GM13976 (cell line): Measurements from ENCODE around the gene CENPV.

Experiments
- DNase-seq: peaks from one replicate; pipeline ENCODE4 v3.0.0; 2012; ENCODE audit warnings: low spot score
- CTCF ChIP-seq: IDR thresholded peaks from 2 replicates; pipeline ENCODE4 v1.5.1; 2012; ENCODE audit warnings: borderline replicate concordance, mild to moderate bottlenecking; ENCODE audit not compliant: insufficient read depth; ENCODE audit errors: extremely low read depth, missing control alignments, control extremely low read depth
- in situ Hi-C: fragments of 300-500 bp; cut with MboI; formaldehyde crosslinking; loops from one replicate; pipeline ENCODE4 v1.12.0; 2022; ENCODE audit warnings: low sequenced_read_pairs, mixed read lengths, inconsistent platforms; ENCODE audit not compliant: unreplicated experiment

CENPV gene

DNA sequence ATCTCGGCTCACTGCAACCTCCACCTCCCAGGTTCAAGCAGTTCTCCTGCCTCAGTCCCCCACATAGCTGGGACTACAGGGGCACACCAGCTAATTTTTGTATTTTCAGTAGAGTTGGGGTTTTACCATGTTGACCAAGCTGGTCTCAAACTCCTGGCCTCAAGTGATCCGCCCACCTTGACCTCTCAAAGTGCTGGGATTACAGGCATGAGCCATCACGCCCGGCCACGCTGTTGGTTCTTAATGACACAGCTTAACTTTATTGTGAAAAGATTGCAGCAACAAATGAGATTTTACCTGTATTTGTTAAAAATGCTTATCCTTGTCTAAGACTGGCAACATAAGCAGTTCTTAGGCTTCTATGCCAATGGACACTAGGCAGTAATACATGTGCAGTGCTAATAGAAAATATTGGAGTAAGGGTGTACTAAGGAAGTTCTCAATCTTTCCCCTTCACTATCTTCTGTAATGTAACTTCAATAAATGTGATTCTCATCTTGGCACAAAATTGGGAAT lies 30.6 kb upstream of the CENPV start:
- no peak for TF ChIP-seq CTCF
- in situ Hi-C loops = no loop called here

GRCh38 chr17:16383216-16383615 lies 29.9 kb upstream of the CENPV start:
- no peak for TF ChIP-seq CTCF
- in situ Hi-C loops = no loop called here
- no peak for DNase-seq

More for the DNA sequence above, 30.6 kb upstream of the CENPV start:
- DNase-seq = no peak

DNA sequence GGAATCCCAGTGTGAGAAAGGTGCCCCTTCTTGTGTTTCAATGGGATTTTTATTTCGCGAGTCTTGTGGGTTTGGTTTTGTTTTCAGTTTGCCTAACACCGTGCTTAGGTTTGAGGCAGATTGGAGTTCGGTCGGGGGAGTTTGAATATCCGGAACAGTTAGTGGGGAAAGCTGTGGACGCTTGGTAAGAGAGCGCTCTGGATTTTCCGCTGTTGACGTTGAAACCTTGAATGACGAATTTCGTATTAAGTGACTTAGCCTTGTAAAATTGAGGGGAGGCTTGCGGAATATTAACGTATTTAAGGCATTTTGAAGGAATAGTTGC lies 28.2 kb upstream of the CENPV start:
- no peak for DNase-seq
- in situ Hi-C loops = no loop called here
- TF ChIP-seq CTCF = no peak

- DNase-seq = peak; percentile 94
- in situ Hi-C loops = no loop called here
Observed at GRCh38 chr17:16380640-16381495, 27.6 kb upstream of the CENPV start, which contains the start of gene UBB. Gene UBB (plus strand): TSS chr17:16381091. CDS start chr17:16381908, 817 bp downstream.

GRCh38 chr17:16379654-16380053 lies 26.4 kb upstream of the CENPV start:
- TF ChIP-seq CTCF = no peak
- in situ Hi-C loops = no loop called here

More at GRCh38 chr17:16380640-16381495, 27.6 kb upstream of the CENPV start, which contains the start of gene UBB:
- TF ChIP-seq CTCF = peak; percentile 16

GRCh38 chr17:16378636-16379282 lies 25.5 kb upstream of the CENPV start:
- no peak for DNase-seq
- TF ChIP-seq CTCF = no peak
- in situ Hi-C loops = no loop called here

More at GRCh38 chr17:16379654-16380053, 26.4 kb upstream of the CENPV start:
- no peak for DNase-seq
